ENCODE data around the gene SSC5D.

DNA sequence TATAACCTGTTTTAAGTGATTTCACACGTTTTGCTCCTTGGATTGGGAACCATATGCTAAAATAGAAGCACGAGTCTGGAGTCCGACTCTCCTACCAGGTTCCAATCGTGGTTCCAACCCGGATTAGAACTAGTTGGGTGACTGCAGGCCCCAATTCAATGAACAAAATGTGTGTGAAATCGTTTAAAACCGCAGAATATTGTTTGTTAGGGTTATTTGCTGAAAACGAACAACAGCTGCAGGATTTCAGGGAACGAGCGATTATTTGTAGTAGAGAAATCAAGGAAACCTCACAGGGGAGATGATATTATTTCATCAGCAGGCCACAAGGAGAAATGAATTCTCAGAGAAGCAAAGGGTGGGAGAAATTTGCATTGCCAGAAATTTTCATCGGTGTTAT lies 16.7 kb downstream of the SSC5D start:
- TF ChIP-seq, protein P1, sequence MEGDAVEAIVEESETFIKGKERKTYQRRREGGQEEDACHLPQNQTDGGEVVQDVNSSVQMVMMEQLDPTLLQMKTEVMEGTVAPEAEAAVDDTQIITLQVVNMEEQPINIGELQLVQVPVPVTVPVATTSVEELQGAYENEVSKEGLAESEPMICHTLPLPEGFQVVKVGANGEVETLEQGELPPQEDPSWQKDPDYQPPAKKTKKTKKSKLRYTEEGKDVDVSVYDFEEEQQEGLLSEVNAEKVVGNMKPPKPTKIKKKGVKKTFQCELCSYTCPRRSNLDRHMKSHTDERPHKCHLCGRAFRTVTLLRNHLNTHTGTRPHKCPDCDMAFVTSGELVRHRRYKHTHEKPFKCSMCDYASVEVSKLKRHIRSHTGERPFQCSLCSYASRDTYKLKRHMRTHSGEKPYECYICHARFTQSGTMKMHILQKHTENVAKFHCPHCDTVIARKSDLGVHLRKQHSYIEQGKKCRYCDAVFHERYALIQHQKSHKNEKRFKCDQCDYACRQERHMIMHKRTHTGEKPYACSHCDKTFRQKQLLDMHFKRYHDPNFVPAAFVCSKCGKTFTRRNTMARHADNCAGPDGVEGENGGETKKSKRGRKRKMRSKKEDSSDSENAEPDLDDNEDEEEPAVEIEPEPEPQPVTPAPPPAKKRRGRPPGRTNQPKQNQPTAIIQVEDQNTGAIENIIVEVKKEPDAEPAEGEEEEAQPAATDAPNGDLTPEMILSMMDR (IDR thresholded peaks at IDR 0.05; ENCODE audit: low read depth, low read length, missing input control), result no peak
- TF ChIP-seq, protein P2, sequence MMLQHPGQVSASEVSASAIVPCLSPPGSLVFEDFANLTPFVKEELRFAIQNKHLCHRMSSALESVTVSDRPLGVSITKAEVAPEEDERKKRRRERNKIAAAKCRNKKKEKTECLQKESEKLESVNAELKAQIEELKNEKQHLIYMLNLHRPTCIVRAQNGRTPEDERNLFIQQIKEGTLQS (IDR thresholded peaks at IDR 0.05), result no peak
- TF ChIP-seq SP1 (IDR thresholded peaks at IDR 0.05) (no peak), RAD21 (IDR thresholded peaks at IDR 0.05) (no peak), TAF1 (conservative IDR thresholded peaks at IDR 0.05) (no peak), RXRA (IDR thresholded peaks at IDR 0.05) (no peak), GABPA (IDR thresholded peaks at IDR 0.05 in 1 of 2, conservative IDR thresholded peaks at IDR 0.05 in 1 of 2) (no peak), JUND (IDR thresholded peaks at IDR 0.05) (no peak)

Measured in liver (tissue), 3 donors.